Hepatocyte (in vitro differentiated cells): ENCODE measurements around the gene FPR1. TPM values are rescaled to one million over a fixed set of nuclear protein-coding genes. Genes with fewer than 3 reads are reported as not detected.

ENCODE experiments used
- DNase-seq: peaks from one replicate; pipeline ENCODE4 v3.0.0-alpha.2; 2016; ENCODE audit warnings: low spot score
- H2AFZ ChIP-seq: fragments of 200-600 bp; sonication (generic); 2 replicates; pipeline ENCODE4 v1.6.0; 2016; ENCODE audit warnings: antibody characterized with exemption, mild to moderate bottlenecking
- H3K27ac ChIP-seq: fragments of 200-600 bp; sonication (generic); 2 replicates; pipeline ENCODE4 v1.5.1; 2016; ENCODE audit warnings: mild to moderate bottlenecking
- H3K27me3 ChIP-seq: fragments of 200-600 bp; sonication (generic); 2 replicates; pipeline ENCODE4 v1.6.1; 2016
- H3K36me3 ChIP-seq: fragments of 200-600 bp; sonication (generic); replicated peaks from 2 replicates; pipeline ENCODE4 v1.5.1; 2016; ENCODE audit warnings: low read depth; ENCODE audit not compliant: insufficient read depth
- H3K4me1 ChIP-seq: fragments of 200-600 bp; sonication (generic); 2 replicates; pipeline ENCODE4 v1.5.1; 2016; ENCODE audit warnings: mild to moderate bottlenecking, moderate library complexity; ENCODE audit not compliant: insufficient read depth
- H3K4me2 ChIP-seq: fragments of 200-600 bp; sonication (generic); 2 replicates; pipeline ENCODE4 v1.6.0; 2016
- H3K4me3 ChIP-seq: fragments of 200-600 bp; sonication (generic); 2 replicates; pipeline ENCODE4 v1.5.1; 2016; ENCODE audit warnings: mild to moderate bottlenecking
- H3K79me2 ChIP-seq: fragments of 200-600 bp; sonication (generic); 2 replicates; pipeline ENCODE4 v1.6.0; 2017; ENCODE audit warnings: mild to moderate bottlenecking
- H3K9me2 ChIP-seq: fragments of 200-600 bp; sonication (generic); replicated peaks from 2 replicates; pipeline ENCODE4 v1.6.0; 2017; ENCODE audit warnings: mild to moderate bottlenecking; ENCODE audit not compliant: insufficient read depth
- H3K9me3 ChIP-seq: fragments of 200-600 bp; sonication (generic); 2 replicates; pipeline ENCODE4 v1.5.1; 2016; ENCODE audit warnings: low read depth, mild to moderate bottlenecking
- H4K20me1 ChIP-seq: fragments of 200-600 bp; sonication (generic); 2 replicates; pipeline ENCODE4 v1.6.0; 2016; ENCODE audit warnings: mild to moderate bottlenecking; ENCODE audit not compliant: insufficient read depth, poor library complexity, severe bottlenecking
- CTCF ChIP-seq: fragments of 200-600 bp; sonication (generic); IDR thresholded peaks from 2 replicates; pipeline ENCODE4 v1.5.1; 2016; ENCODE audit warnings: antibody characterized with exemption, mild to moderate bottlenecking; ENCODE audit not compliant: poor library complexity
- EZH2 ChIP-seq: fragments of 200-600 bp; sonication (generic); IDR thresholded peaks from 2 replicates; pipeline ENCODE4 v1.6.1; 2016; ENCODE audit warnings: antibody characterized with exemption, mild to moderate bottlenecking, borderline replicate concordance
- EZH2phosphoT487 ChIP-seq: fragments of 200-600 bp; sonication (generic); IDR thresholded peaks from one replicate; pipeline ENCODE4 v1.6.1; 2018; ENCODE audit warnings: antibody characterized with exemption, mild to moderate bottlenecking, low read depth, moderate library complexity; ENCODE audit not compliant: unreplicated experiment, severe bottlenecking
- WGBS: methylation state at CpG from one replicate; pipeline ENCODE4 v1.1.6; 2016; ENCODE audit warnings: low lambda C conversion rate; ENCODE audit errors: missing lambda C conversion rate; 5-methylcytosine and 5-hydroxymethylcytosine counted together
- polyA plus RNA-seq: library from polyadenylated mRNA; unstranded; fragments of >200 nt; fragmentation: Nextera tagmentation; extraction: Ambion mirVana; gene quantifications from 2 replicates; pipeline ENCODE4 v1.2.1, GENCODE V29; 2016
- total RNA-seq: library from RNA; depleted of rRNA; stranded (reverse); fragments of >200 nt; gene quantifications from 2 replicates; pipeline ENCODE4 v1.2.3, GENCODE V29; 2014

FPR1 gene
- total and polyA plus RNA-seq, 2 experiments from 2014 or later, result 0.53 to 2.6 TPM

GRCh38 chr19:51696606-51697005 is 55.1 kb downstream of the FPR1 start:
- peaks cover 98% of the 10 kb centered on the region for H4K20me1 ChIP-seq
- DNase-seq, result no peak
- TF ChIP-seq EZH2phosphoT487, result no peak
- TF ChIP-seq EZH2, result no peak
- no peak for TF ChIP-seq CTCF
- H3K79me2 ChIP-seq, result peaks cover 80% of the 10 kb centered on the region
- no peaks in the 10 kb centered on the region for H3K36me3 ChIP-seq
- H3K9me3 ChIP-seq, result no peaks in the 10 kb centered on the region
- no peaks in the 10 kb centered on the region for H3K27me3 ChIP-seq
- peaks cover 9% of the 10 kb centered on the region for H3K4me1 ChIP-seq
- H3K9me2 ChIP-seq, result no peaks in the 10 kb centered on the region
- WGBS, result 96% methylated on average over 3 of the region's 3 CpGs
- H2AFZ ChIP-seq, result no peak overlapping the region
- H3K4me3 ChIP-seq, result no peak overlapping the region
- H3K27ac ChIP-seq, result no peak overlapping the region
- H3K4me2 ChIP-seq, result no peak overlapping the region

Other genes starting within 250 kb of the FPR1 start
- not detected in 2 replicates for gene SIGLEC6, start 220.2 kb downstream of the FPR1 start, total RNA-seq
- gene SIGLEC6, start 220.2 kb downstream of the FPR1 start, polyA plus RNA-seq, result not detected in 2 replicates
- 3.9 and 4.1 TPM in 2 replicates for gene ZNF175, start 180.6 kb downstream of the FPR1 start, total RNA-seq
- 0.67 and 1.1 TPM in 2 replicates for gene ZNF175, start 180.6 kb downstream of the FPR1 start, polyA plus RNA-seq
- gene SIGLEC5, start 121.5 kb downstream of the FPR1 start, total RNA-seq, result not detected in 2 replicates
- gene SIGLEC5, start 121.5 kb downstream of the FPR1 start, polyA plus RNA-seq, result not detected in 2 replicates
- gene SIGLEC14, start 105.1 kb downstream of the FPR1 start, total RNA-seq, result 0.13 TPM in 1 of 2 replicates, not detected in the other
- gene SIGLEC14, start 105.1 kb downstream of the FPR1 start, polyA plus RNA-seq, result 0.15 and 0.47 TPM in 2 replicates
- 6.9 and 7.2 TPM in 2 replicates for gene SPACA6, start 58.5 kb downstream of the FPR1 start, total RNA-seq
- gene SPACA6, start 58.5 kb downstream of the FPR1 start, polyA plus RNA-seq, result 13.1 and 17.7 TPM in 2 replicates
- gene HAS1, start 27.9 kb downstream of the FPR1 start, total RNA-seq, result 0.13 TPM in 1 of 2 replicates, not detected in the other
- gene HAS1, start 27.9 kb downstream of the FPR1 start, polyA plus RNA-seq, result 0.07 and 1.4 TPM in 2 replicates
- gene FPR2, start 9.3 kb upstream of the FPR1 start, total RNA-seq, result not detected in 2 replicates
- not detected in 2 replicates for gene FPR2, start 9.3 kb upstream of the FPR1 start, polyA plus RNA-seq
- not detected in 2 replicates for gene FPR3, start 43.3 kb upstream of the FPR1 start, total RNA-seq
- gene FPR3, start 43.3 kb upstream of the FPR1 start, polyA plus RNA-seq, result not detected in 2 replicates
- 10.4 and 16.3 TPM in 2 replicates for gene ZNF577, start 136.1 kb upstream of the FPR1 start, total RNA-seq
- 7.4 and 11.1 TPM in 2 replicates for gene ZNF577, start 136.1 kb upstream of the FPR1 start, polyA plus RNA-seq
- gene ZNF649, start 153.1 kb upstream of the FPR1 start, total RNA-seq, result 13.6 and 16.0 TPM in 2 replicates
- gene ZNF649, start 153.1 kb upstream of the FPR1 start, polyA plus RNA-seq, result 4.9 and 8.6 TPM in 2 replicates
- 4.3 and 6.5 TPM in 2 replicates for gene ZNF613, start 175.6 kb upstream of the FPR1 start, total RNA-seq
- gene ZNF613, start 175.6 kb upstream of the FPR1 start, polyA plus RNA-seq, result 3.8 and 5.2 TPM in 2 replicates
- 3.5 and 4.3 TPM in 2 replicates for gene ZNF350, start 235.0 kb upstream of the FPR1 start, total RNA-seq
- gene ZNF350, start 235.0 kb upstream of the FPR1 start, polyA plus RNA-seq, result 3.1 and 5.0 TPM in 2 replicates